ENCODE measurements around the gene FGD4.

Gene FGD4

DNA sequence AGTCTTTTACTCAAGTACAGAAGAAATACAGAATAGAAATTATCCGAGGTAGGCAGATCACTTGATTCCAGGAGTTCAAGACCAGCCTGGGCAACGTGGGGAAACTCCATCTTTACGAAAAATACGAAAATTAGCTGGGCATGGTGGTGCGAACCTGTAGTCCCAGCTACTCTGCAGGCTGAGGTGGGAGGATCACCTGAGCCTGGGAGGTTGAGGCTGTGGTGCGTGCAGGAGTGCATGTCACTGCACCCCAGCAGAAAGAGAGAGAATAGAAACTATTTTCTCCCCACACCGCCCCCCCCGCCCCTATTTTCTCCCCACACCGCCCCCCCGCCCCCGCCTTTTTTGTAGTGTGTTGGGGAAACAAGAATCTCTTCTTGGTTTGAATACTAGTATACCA lies 281.9 kb downstream of the FGD4 start:
- no peak for DNase-seq (ENCODE audit: low read depth, low spot score)
- no peak for TF ChIP-seq POLR2AphosphoS5 (IDR thresholded peaks at IDR 0.05; ENCODE audit: borderline replicate concordance, low read depth, low read length)
- TF ChIP-seq FOXP2 (optimal IDR thresholded peaks at IDR 0.05; ENCODE audit: control extremely low read depth, extremely low read length, insufficient read depth) = no peak
- TF ChIP-seq EZH2 (IDR thresholded peaks at IDR 0.05) = no peak
- H3K9me3 ChIP-seq (ENCODE audit: low read depth, low read length) = no peaks in the 10 kb centered on the region
- peak overlapping the region; percentile 91 for H3K4me3 ChIP-seq
- peaks cover 22% of the 10 kb centered on the region for H3K36me3 ChIP-seq (ENCODE audit: insufficient read depth, low read length)
- H3K27ac ChIP-seq = no peak overlapping the region
- no peak overlapping the region for H3K9ac ChIP-seq (ENCODE audit: insufficient read length)

DNA sequence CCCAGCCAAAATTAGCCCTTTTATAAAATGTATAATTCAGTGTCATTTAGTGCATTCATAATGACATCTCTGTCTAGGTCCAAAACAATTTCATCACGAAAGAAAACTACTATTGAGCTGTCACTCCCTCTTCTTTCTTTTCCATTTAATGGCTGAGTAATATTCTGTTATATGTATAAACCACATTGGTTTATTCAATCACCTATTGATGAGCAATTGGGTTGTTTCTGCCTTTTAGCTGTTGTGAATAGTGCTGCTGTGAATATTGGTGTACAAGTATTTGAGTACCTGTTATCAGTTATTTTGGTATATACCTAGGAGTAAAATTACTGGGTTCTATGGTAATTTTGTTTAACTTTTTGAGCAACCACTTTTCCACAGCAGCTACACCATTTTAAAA lies 287.0 kb downstream of the FGD4 start:
- no peak overlapping the region for H3K27ac ChIP-seq
- peaks cover 42% of the 10 kb centered on the region for H3K36me3 ChIP-seq (ENCODE audit: insufficient read depth, low read length)
- no peaks in the 10 kb centered on the region for H3K9me3 ChIP-seq (ENCODE audit: low read depth, low read length)
- TF ChIP-seq FOXP2 (optimal IDR thresholded peaks at IDR 0.05; ENCODE audit: control extremely low read depth, extremely low read length, insufficient read depth) (no peak), EZH2 (IDR thresholded peaks at IDR 0.05) (no peak), POLR2AphosphoS5 (IDR thresholded peaks at IDR 0.05; ENCODE audit: borderline replicate concordance, low read depth, low read length) (no peak)
- H3K9ac ChIP-seq (ENCODE audit: insufficient read length) = no peak overlapping the region
- no peak for DNase-seq (ENCODE audit: low read depth, low spot score)
- H3K4me3 ChIP-seq = no peak overlapping the region

GRCh38 chr12:32688786-32689185 lies 289.4 kb downstream of the FGD4 start:
- DNase-seq (ENCODE audit: low read depth, low spot score) = no peak
- Histone ChIP-seq H3K27ac (no peak overlapping the region), H3K4me3 (no peak overlapping the region), H3K9me3 (ENCODE audit: low read depth, low read length) (no peaks in the 10 kb centered on the region), H3K36me3 (ENCODE audit: insufficient read depth, low read length) (peaks cover 50% of the 10 kb centered on the region), H3K9ac (ENCODE audit: insufficient read length) (no peak overlapping the region)
- TF ChIP-seq EZH2 (IDR thresholded peaks at IDR 0.05) (no peak), POLR2AphosphoS5 (IDR thresholded peaks at IDR 0.05; ENCODE audit: borderline replicate concordance, low read depth, low read length) (no peak), FOXP2 (optimal IDR thresholded peaks at IDR 0.05; ENCODE audit: control extremely low read depth, extremely low read length, insufficient read depth) (no peak)

DNA sequence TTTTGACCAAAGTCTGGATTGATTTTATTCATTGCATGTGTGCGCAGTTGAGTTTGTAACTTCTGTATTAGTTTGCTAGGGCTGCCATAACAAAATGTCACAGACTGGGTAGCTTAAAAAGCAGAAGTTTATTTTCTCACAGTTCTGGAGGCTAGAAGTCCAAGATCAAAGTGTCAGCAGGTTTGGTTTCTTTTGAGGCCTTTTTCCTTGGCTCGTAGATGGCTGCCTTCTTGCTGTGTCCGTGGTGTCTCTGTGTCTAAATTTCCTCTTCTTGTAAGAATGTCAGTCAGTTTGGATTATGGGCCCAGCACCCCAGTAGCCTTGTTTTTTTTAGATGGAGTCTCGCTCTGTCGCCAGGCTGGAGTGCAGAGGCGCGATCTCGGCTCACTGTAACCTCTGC lies 291.6 kb downstream of the FGD4 start:
- Histone ChIP-seq H3K9ac (ENCODE audit: insufficient read length) (no peak overlapping the region), H3K4me3 (no peak overlapping the region), H3K36me3 (ENCODE audit: insufficient read depth, low read length) (peaks cover 50% of the 10 kb centered on the region), H3K27ac (no peak overlapping the region), H3K9me3 (ENCODE audit: low read depth, low read length) (peaks cover 6% of the 10 kb centered on the region; the same call in 1 of the 2 replicates)
- no peak for DNase-seq (ENCODE audit: low read depth, low spot score)
- TF ChIP-seq FOXP2 (optimal IDR thresholded peaks at IDR 0.05; ENCODE audit: control extremely low read depth, extremely low read length, insufficient read depth) (no peak), EZH2 (IDR thresholded peaks at IDR 0.05) (no peak), POLR2AphosphoS5 (IDR thresholded peaks at IDR 0.05; ENCODE audit: borderline replicate concordance, low read depth, low read length) (no peak)

DNA sequence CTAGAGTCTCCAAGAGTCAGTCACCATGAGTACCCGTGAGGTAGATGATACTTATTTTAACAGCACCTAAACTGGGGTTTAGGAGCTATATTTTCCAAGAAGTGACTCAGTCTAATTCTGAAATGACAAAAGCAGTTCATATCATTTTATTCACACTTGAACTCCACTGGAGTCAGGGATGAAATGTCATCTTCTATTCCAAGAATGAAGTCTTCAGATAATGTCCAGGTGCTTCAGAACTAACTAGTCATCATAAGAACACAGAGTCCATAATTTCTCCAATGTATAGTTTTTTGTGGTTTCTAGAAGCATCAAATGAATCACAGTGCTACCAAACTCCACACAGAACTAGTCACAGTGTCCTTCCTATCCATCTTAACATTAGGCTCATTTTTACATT lies 293.0 kb downstream of the FGD4 start:
- TF ChIP-seq FOXP2 (optimal IDR thresholded peaks at IDR 0.05; ENCODE audit: control extremely low read depth, extremely low read length, insufficient read depth) (no peak), POLR2AphosphoS5 (IDR thresholded peaks at IDR 0.05; ENCODE audit: borderline replicate concordance, low read depth, low read length) (no peak), EZH2 (IDR thresholded peaks at IDR 0.05) (no peak)
- H3K27ac ChIP-seq = no peak overlapping the region
- peaks cover 6% of the 10 kb centered on the region; the same call in 1 of the 2 replicates for H3K9me3 ChIP-seq (ENCODE audit: low read depth, low read length)
- no peak for DNase-seq (ENCODE audit: low read depth, low spot score)
- peaks cover 40% of the 10 kb centered on the region for H3K36me3 ChIP-seq (ENCODE audit: insufficient read depth, low read length)
- no peak overlapping the region for H3K4me3 ChIP-seq
- H3K9ac ChIP-seq (ENCODE audit: insufficient read length) = no peak overlapping the region

GRCh38 chr12:32693036-32693435 lies 293.7 kb downstream of the FGD4 start:
- Histone ChIP-seq H3K27ac (no peak overlapping the region), H3K9ac (ENCODE audit: insufficient read length) (no peak overlapping the region), H3K4me3 (no peak overlapping the region), H3K9me3 (ENCODE audit: low read depth, low read length) (peaks cover 6% of the 10 kb centered on the region; the same call in 1 of the 2 replicates), H3K36me3 (ENCODE audit: insufficient read depth, low read length) (peaks cover 38% of the 10 kb centered on the region)
- TF ChIP-seq FOXP2 (optimal IDR thresholded peaks at IDR 0.05; ENCODE audit: control extremely low read depth, extremely low read length, insufficient read depth) = no peak
- no peak for TF ChIP-seq EZH2 (IDR thresholded peaks at IDR 0.05)
- TF ChIP-seq POLR2AphosphoS5 (IDR thresholded peaks at IDR 0.05; ENCODE audit: borderline replicate concordance, low read depth, low read length) = no peak
- no peak for DNase-seq (ENCODE audit: low read depth, low spot score)
